HEK293 (cell line): Measurements from ENCODE around the gene TPM1.

ENCODE experiments used
- CTCF ChIA-PET: fragments of 350-600 bp; formaldehyde crosslinking; extraction: SDS; loops from one replicate; lab custom pipeline; 2021; ENCODE audit warnings: antibody characterized with exemption; lab: Yijun Ruan, JAX
- POLR2A ChIA-PET: fragments of 300-600 bp; formaldehyde crosslinking; extraction: SDS; loops from one replicate; lab custom pipeline; 2020; ENCODE audit warnings: antibody characterized with exemption, inconsistent platforms; lab: Yijun Ruan, JAX
- H3K27ac ChIP-seq: fragments of 200-500 bp; sonication (Bioruptor generic); 2 replicates; pipeline ENCODE4 v1.5.1; 2014; ENCODE audit warnings: low read depth, low read length, control low read depth, inconsistent platforms; ENCODE audit errors: extremely low read depth
- H3K36me3 ChIP-seq, 2 experiments: fragments of 200-500 bp in 1 of 2; sonication (Bioruptor generic) in 1 of 2; 1 replicate in 1 of 2; 2 replicates in 1 of 2; pipeline ENCODE4 v1.5.1; 2014 to 2017; ENCODE audit warnings: inconsistent platforms in 2 of 2, low read length in 2 of 2; ENCODE audit not compliant: control insufficient read depth in 2 of 2, insufficient read depth in 1 of 2
- H3K4me1 ChIP-seq: fragments of 200-500 bp; sonication (Bioruptor generic); 2 replicates; pipeline ENCODE4 v1.5.1; 2014; ENCODE audit warnings: mild to moderate bottlenecking, low read length, inconsistent platforms; ENCODE audit not compliant: control insufficient read depth, insufficient read depth
- H3K4me3 ChIP-seq: 2 replicates; pipeline ENCODE4 v1.5.1; 2011; ENCODE audit warnings: low read depth, mild to moderate bottlenecking, control low read depth, low read length, moderate library complexity
- H3K9me3 ChIP-seq: fragments of 200-500 bp; sonication (Bioruptor generic); 2 replicates; pipeline ENCODE4 v1.5.1; 2014; ENCODE audit warnings: low read depth, low read length, inconsistent platforms; ENCODE audit not compliant: control insufficient read depth, insufficient read depth
- BCL11A ChIP-seq: fragments of 450-650 bp; formaldehyde crosslinking; IDR thresholded peaks from 2 replicates; pipeline ENCODE4 v1.5.1; 2016; ENCODE audit warnings: low read depth, missing biosample characterization, missing genetic modification characterization
- KLF16 ChIP-seq: fragments of 450-650 bp; formaldehyde crosslinking; IDR thresholded peaks from 2 replicates; pipeline ENCODE4 v1.5.1; 2017; ENCODE audit warnings: missing biosample characterization, missing genetic modification characterization
- KLF9 ChIP-seq: fragments of 450-650 bp; formaldehyde crosslinking; IDR thresholded peaks from 2 replicates; pipeline ENCODE4 v1.5.1; 2016; ENCODE audit warnings: missing biosample characterization, missing genetic modification characterization, low read depth
- MZF1 ChIP-seq: fragments of 450-650 bp; formaldehyde crosslinking; IDR thresholded peaks from 2 replicates; pipeline ENCODE4 v1.5.1; 2017; ENCODE audit warnings: missing biosample characterization, missing genetic modification characterization, borderline replicate concordance
- SCRT2 ChIP-seq: fragments of 450-650 bp; formaldehyde crosslinking; IDR thresholded peaks from 2 replicates; pipeline ENCODE4 v1.5.1; 2016; ENCODE audit warnings: missing biosample characterization, missing genetic modification characterization
- SP7 ChIP-seq: fragments of 450-650 bp; formaldehyde crosslinking; IDR thresholded peaks from 2 replicates; pipeline ENCODE4 v1.5.1; 2016; ENCODE audit warnings: missing biosample characterization, missing genetic modification characterization
- YY1 ChIP-seq: fragments of 450-650 bp; formaldehyde crosslinking; IDR thresholded peaks from 2 replicates; pipeline ENCODE4 v1.5.1; 2018; ENCODE audit warnings: missing biosample characterization, missing genetic modification characterization
- ZBTB20 ChIP-seq: fragments of 450-650 bp; formaldehyde crosslinking; IDR thresholded peaks from 2 replicates; pipeline ENCODE4 v1.5.1; 2016; ENCODE audit warnings: missing biosample characterization, missing genetic modification characterization
- ZBTB48 ChIP-seq: fragments of 450-650 bp; formaldehyde crosslinking; IDR thresholded peaks from 2 replicates; pipeline ENCODE4 v1.5.1; 2016; ENCODE audit warnings: missing biosample characterization, missing genetic modification characterization
- ZFHX2 ChIP-seq: fragments of 450-650 bp; formaldehyde crosslinking; conservative IDR thresholded peaks from 2 replicates; pipeline ENCODE4 v1.5.1; 2016; ENCODE audit warnings: missing biosample characterization, missing genetic modification characterization
- ZNF10 ChIP-seq: fragments of 450-650 bp; formaldehyde crosslinking; IDR thresholded peaks from 2 replicates; pipeline ENCODE4 v1.5.1; 2017; ENCODE audit warnings: missing biosample characterization, missing genetic modification characterization
- ZNF146 ChIP-seq: fragments of 450-650 bp; formaldehyde crosslinking; IDR thresholded peaks from 2 replicates; pipeline ENCODE4 v1.5.1; 2016; ENCODE audit warnings: missing biosample characterization, missing genetic modification characterization
- ZNF23 ChIP-seq: fragments of 450-650 bp; formaldehyde crosslinking; IDR thresholded peaks from 2 replicates; pipeline ENCODE4 v1.5.1; 2016; ENCODE audit warnings: missing biosample characterization, missing genetic modification characterization, borderline replicate concordance
- ZNF350 ChIP-seq: fragments of 450-650 bp; formaldehyde crosslinking; IDR thresholded peaks from 2 replicates; pipeline ENCODE4 v1.5.0; 2017; ENCODE audit warnings: missing biosample characterization, mild to moderate bottlenecking, missing genetic modification characterization
- ZNF366 ChIP-seq: fragments of 450-650 bp; formaldehyde crosslinking; conservative IDR thresholded peaks from 2 replicates; pipeline ENCODE4 v1.5.1; 2016; ENCODE audit warnings: missing biosample characterization, missing genetic modification characterization
- ZNF37A ChIP-seq: fragments of 450-650 bp; IDR thresholded peaks from 2 replicates; pipeline ENCODE4 v1.5.1; 2018; ENCODE audit warnings: missing biosample characterization, missing genetic modification characterization
- ZNF426 ChIP-seq: fragments of 450-650 bp; formaldehyde crosslinking; IDR thresholded peaks from 2 replicates; pipeline ENCODE4 v1.5.1; 2017; ENCODE audit warnings: missing biosample characterization, missing genetic modification characterization, mild to moderate bottlenecking, inconsistent platforms, moderate library complexity
- ZNF473 ChIP-seq: fragments of 450-650 bp; formaldehyde crosslinking; IDR thresholded peaks from 2 replicates; pipeline ENCODE4 v1.5.1; 2017; ENCODE audit warnings: missing biosample characterization, missing genetic modification characterization
- ZNF514 ChIP-seq: fragments of 450-650 bp; formaldehyde crosslinking; IDR thresholded peaks from 2 replicates; pipeline ENCODE4 v1.5.1; 2016; ENCODE audit warnings: missing biosample characterization, missing genetic modification characterization
- ZNF558 ChIP-seq: fragments of 450-650 bp; formaldehyde crosslinking; IDR thresholded peaks from 2 replicates; pipeline ENCODE4 v1.5.1; 2016; ENCODE audit warnings: missing biosample characterization, missing genetic modification characterization
- ZNF600 ChIP-seq: fragments of 450-650 bp; formaldehyde crosslinking; IDR thresholded peaks from 2 replicates; pipeline ENCODE4 v1.5.1; 2016; ENCODE audit warnings: missing biosample characterization, missing genetic modification characterization
- ZNF624 ChIP-seq: fragments of 450-650 bp; formaldehyde crosslinking; IDR thresholded peaks from 2 replicates; pipeline ENCODE4 v1.5.1; 2017; ENCODE audit warnings: missing biosample characterization, missing genetic modification characterization
- ZNF843 ChIP-seq: fragments of 450-650 bp; formaldehyde crosslinking; IDR thresholded peaks from 2 replicates; pipeline ENCODE4 v1.5.1; 2016; ENCODE audit warnings: missing biosample characterization, missing genetic modification characterization
- TF ChIP-seq, protein P1 (sequence below): fragments of 450-650 bp; formaldehyde crosslinking; IDR thresholded peaks from 2 replicates; pipeline ENCODE4 v1.5.1; 2016; ENCODE audit warnings: missing biosample characterization, missing genetic modification characterization, borderline replicate concordance
- TF ChIP-seq, protein P2 (sequence below): IDR thresholded peaks from 2 replicates; pipeline ENCODE4 v1.6.1; 2011; ENCODE audit warnings: mild to moderate bottlenecking, low read depth, low read length, borderline replicate concordance
- TF ChIP-seq, protein P3 (sequence below): fragments of 450-650 bp; formaldehyde crosslinking; IDR thresholded peaks from 2 replicates; pipeline ENCODE4 v1.5.1; 2017; ENCODE audit warnings: missing biosample characterization, missing genetic modification characterization
- TF ChIP-seq, protein P4 (sequence below): fragments of 450-650 bp; formaldehyde crosslinking; IDR thresholded peaks from 2 replicates; pipeline ENCODE4 v1.5.1; 2016; ENCODE audit warnings: missing biosample characterization, missing genetic modification characterization
- TF ChIP-seq, protein P5 (sequence below): fragments of 450-650 bp; formaldehyde crosslinking; optimal IDR thresholded peaks from 2 replicates; pipeline ENCODE3; 2016; ENCODE audit warnings: missing biosample characterization, mild to moderate bottlenecking, missing genetic modification characterization

Gene TPM1

DNA sequence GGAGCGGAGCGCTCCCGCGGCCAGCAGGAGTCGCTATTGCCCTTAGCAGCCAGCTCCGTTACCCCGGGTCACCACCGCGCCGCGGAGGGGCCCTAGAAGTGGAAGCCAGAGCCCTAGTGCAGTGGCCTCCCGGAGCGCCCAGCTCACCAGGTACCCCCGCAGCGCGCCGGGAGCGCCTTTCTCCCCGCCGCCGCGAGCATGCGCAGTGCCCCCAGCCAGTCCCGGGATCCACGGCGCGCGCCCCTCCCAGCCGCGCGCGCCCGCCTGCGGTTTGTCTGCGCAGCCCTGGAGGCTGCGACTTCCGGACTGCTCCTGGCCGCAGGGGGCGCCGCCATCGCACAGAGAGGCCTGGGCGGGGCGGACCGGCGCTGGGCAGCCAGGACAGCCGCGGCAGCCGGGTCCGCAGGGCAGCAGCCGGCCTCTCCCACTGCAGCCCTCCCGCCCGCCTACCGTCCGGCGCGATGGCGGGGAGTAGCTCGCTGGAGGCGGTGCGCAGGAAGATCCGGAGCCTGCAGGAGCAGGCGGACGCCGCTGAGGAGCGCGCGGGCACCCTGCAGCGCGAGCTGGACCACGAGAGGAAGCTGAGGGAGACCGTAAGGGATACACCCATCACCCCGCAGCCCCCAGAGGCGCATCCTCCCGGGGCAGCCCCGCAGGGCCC lies 5.7 kb downstream of the TPM1 start (continued):
- TF ChIP-seq, protein P1, sequence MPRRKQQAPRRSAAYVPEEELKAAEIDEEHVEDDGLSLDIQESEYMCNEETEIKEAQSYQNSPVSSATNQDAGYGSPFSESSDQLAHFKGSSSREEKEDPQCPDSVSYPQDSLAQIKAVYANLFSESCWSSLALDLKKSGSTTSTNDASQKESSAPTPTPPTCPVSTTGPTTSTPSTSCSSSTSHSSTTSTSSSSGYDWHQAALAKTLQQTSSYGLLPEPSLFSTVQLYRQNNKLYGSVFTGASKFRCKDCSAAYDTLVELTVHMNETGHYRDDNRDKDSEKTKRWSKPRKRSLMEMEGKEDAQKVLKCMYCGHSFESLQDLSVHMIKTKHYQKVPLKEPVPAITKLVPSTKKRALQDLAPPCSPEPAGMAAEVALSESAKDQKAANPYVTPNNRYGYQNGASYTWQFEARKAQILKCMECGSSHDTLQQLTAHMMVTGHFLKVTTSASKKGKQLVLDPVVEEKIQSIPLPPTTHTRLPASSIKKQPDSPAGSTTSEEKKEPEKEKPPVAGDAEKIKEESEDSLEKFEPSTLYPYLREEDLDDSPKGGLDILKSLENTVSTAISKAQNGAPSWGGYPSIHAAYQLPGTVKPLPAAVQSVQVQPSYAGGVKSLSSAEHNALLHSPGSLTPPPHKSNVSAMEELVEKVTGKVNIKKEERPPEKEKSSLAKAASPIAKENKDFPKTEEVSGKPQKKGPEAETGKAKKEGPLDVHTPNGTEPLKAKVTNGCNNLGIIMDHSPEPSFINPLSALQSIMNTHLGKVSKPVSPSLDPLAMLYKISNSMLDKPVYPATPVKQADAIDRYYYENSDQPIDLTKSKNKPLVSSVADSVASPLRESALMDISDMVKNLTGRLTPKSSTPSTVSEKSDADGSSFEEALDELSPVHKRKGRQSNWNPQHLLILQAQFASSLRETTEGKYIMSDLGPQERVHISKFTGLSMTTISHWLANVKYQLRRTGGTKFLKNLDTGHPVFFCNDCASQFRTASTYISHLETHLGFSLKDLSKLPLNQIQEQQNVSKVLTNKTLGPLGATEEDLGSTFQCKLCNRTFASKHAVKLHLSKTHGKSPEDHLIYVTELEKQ, result no peak
- no peak for TF ChIP-seq ZNF23 (tag by site-specific recombination)
- no peak for TF ChIP-seq ZNF558
- TF ChIP-seq ZNF473 (tag by site-specific recombination), result no peak
- no peak for TF ChIP-seq ZNF426 (tag by site-specific recombination)
- TF ChIP-seq ZNF37A (tag by site-specific recombination), result no peak
- no peak for TF ChIP-seq ZNF10 (tag by site-specific recombination)
- TF ChIP-seq MZF1 (tag by site-specific recombination), result no peak
- no peak for TF ChIP-seq ZNF350 (tag by site-specific recombination)
- TF ChIP-seq ZNF514 (tag by site-specific recombination), result no peak
- TF ChIP-seq KLF9 (tag by site-specific recombination), result peak; percentile 25; the same call in 1 of the 2 replicates
- no peak for TF ChIP-seq ZNF146 (tag by site-specific recombination)
- TF ChIP-seq YY1 (tag by site-specific recombination), result no peak
- no peak for TF ChIP-seq ZNF624 (tag by site-specific recombination)
- no peak for TF ChIP-seq BCL11A (tag by site-specific recombination)
- TF ChIP-seq, protein P2, sequence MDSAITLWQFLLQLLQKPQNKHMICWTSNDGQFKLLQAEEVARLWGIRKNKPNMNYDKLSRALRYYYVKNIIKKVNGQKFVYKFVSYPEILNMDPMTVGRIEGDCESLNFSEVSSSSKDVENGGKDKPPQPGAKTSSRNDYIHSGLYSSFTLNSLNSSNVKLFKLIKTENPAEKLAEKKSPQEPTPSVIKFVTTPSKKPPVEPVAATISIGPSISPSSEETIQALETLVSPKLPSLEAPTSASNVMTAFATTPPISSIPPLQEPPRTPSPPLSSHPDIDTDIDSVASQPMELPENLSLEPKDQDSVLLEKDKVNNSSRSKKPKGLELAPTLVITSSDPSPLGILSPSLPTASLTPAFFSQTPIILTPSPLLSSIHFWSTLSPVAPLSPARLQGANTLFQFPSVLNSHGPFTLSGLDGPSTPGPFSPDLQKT, result no peak

DNA sequence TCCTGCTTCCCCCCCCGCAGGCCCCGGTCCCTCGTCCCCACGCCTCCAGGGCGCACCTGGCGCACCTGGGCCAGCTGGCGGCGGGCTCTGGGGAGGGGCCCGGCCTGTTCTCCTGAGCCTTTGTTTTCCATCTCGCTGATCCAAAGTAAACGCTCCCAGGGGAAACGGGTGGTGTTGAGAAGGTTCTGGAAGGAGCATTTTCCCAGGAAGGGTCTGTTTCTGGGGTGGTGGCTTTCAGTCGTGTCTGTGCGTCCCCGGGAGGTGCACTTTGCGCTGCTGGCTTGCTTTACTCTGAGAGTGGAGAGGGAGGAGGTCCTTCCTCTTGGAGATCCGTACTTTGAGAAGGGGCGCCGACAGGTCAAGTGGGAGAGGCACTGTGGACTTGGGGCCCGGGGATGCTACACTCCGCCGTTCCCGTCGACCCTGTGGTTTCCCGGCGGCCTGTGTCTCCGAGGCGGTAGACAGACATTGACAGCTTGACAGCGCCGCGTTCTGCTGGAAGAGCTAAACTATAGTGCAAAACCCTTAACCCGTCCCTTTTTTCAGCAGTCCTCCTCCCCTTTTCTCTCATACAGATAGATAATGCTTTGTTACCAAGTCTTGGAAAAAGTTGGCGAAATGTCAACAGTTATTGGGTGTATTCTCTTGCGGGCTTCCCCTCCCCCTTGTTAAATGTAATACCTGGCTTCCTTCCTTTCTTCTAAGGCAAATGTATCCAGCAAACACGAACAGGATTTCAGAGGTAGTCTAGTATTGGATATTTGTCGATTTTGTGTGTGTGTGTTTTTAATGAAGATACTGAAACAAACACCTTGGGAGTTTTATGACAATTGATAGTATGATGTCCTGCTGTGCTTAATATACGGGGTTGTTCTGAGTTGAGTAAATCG lies 6.5 kb downstream of the TPM1 start:
- Histone ChIP-seq H3K9me3 (no peaks in the 10 kb centered on the region), H3K4me1 (peaks cover 34% of the 10 kb centered on the region), H3K27ac (peak overlapping the region; percentile 68; the same call in 1 of the 2 replicates), H3K36me3 (peaks cover 0 to 5% of the 10 kb centered on the region in 2 experiments; a peak in 1 of 3 replicates), H3K4me3 (peak overlapping the region; percentile 68)
- ChIA-PET POLR2A (interaction anchor here (0.6 to 1.3 kb wide), 7 partner anchors 10 to 263 kb away, joined by 3 to 8 read pairs (median 4); no protein-coding TSS in a partner anchor), CTCF (interaction anchor here (0.6 to 2.2 kb wide), 10 partner anchors 17 to 308 kb away, joined by 3 to 11 read pairs (median 4); no protein-coding TSS in a partner anchor)
- TF ChIP-seq ZFHX2 (tag by site-specific recombination) (no peak), ZBTB20 (tag by site-specific recombination) (peak; percentile 21; the same call in 1 of the 2 replicates), SCRT2 (tag by site-specific recombination) (no peak), ZNF843 (tag by site-specific recombination) (no peak), SP7 (tag by site-specific recombination) (peak; percentile 48; the same call in 1 of the 2 replicates), KLF16 (tag by site-specific recombination) (no peak), ZBTB48 (tag by site-specific recombination) (0 out of 2 replicates have a peak, but pooled peaks have one; percentile 28), ZNF600 (tag by site-specific recombination) (peak; percentile 0; the same call in 1 of the 2 replicates), ZNF366 (tag by site-specific recombination) (peak; percentile 35; the same call in 1 of the 2 replicates)
- TF ChIP-seq, protein P3, sequence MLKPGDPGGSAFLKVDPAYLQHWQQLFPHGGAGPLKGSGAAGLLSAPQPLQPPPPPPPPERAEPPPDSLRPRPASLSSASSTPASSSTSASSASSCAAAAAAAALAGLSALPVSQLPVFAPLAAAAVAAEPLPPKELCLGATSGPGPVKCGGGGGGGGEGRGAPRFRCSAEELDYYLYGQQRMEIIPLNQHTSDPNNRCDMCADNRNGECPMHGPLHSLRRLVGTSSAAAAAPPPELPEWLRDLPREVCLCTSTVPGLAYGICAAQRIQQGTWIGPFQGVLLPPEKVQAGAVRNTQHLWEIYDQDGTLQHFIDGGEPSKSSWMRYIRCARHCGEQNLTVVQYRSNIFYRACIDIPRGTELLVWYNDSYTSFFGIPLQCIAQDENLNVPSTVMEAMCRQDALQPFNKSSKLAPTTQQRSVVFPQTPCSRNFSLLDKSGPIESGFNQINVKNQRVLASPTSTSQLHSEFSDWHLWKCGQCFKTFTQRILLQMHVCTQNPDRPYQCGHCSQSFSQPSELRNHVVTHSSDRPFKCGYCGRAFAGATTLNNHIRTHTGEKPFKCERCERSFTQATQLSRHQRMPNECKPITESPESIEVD (tag by site-specific recombination), result peak; percentile 46; the same call in 1 of the 2 replicates
- TF ChIP-seq, protein P4, sequence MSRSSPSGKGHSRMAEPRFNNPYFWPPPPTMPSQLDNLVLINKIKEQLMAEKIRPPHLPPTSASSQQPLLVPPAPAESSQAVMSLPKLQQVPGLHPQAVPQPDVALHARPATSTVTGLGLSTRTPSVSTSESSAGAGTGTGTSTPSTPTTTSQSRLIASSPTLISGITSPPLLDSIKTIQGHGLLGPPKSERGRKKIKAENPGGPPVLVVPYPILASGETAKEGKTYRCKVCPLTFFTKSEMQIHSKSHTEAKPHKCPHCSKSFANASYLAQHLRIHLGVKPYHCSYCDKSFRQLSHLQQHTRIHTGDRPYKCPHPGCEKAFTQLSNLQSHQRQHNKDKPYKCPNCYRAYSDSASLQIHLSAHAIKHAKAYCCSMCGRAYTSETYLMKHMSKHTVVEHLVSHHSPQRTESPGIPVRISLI (tag by site-specific recombination), result no peak
- TF ChIP-seq, protein P5, sequence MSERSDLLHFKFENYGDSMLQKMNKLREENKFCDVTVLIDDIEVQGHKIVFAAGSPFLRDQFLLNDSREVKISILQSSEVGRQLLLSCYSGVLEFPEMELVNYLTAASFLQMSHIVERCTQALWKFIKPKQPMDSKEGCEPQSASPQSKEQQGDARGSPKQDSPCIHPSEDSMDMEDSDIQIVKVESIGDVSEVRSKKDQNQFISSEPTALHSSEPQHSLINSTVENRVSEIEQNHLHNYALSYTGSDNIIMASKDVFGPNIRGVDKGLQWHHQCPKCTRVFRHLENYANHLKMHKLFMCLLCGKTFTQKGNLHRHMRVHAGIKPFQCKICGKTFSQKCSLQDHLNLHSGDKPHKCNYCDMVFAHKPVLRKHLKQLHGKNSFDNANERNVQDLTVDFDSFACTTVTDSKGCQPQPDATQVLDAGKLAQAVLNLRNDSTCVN (tag by site-specific recombination), result no peak
